HG03196 (cell line): Measurements from ENCODE around the gene SCN8A.
"Not testable (repeated sequence)": the region's sequence is repeated elsewhere in the genome, so short reads cannot be mapped to it uniquely, and the experiment has no call there.

Experiments used
- ATAC-seq: cut with Tn5 transposase; IDR thresholded peaks from one replicate; pipeline ENCODE4 v1.9.1; 2021; ENCODE audit not compliant: unreplicated experiment

Gene SCN8A

GRCh38 chr12:51755251-51755650 lies 164.2 kb downstream of the SCN8A start:
- ATAC-seq: no peak

GRCh38 chr12:51759175-51759574 lies 168.1 kb downstream of the SCN8A start:
- no peak for ATAC-seq

- ATAC-seq: no peak
Measured at GRCh38 chr12:51759695-51760094, 168.7 kb downstream of the SCN8A start.

- no peak for ATAC-seq
Measured at GRCh38 chr12:51760231-51760630, 169.2 kb downstream of the SCN8A start.

- no peak for ATAC-seq
Measured at GRCh38 chr12:51763743-51764142, 172.7 kb downstream of the SCN8A start.

- no peak for ATAC-seq
Measured at GRCh38 chr12:51766067-51766676, 175.1 kb downstream of the SCN8A start.

- no peak for ATAC-seq
Measured at GRCh38 chr12:51771008-51771407, 180.0 kb downstream of the SCN8A start.

GRCh38 chr12:51773145-51773869 lies 182.3 kb downstream of the SCN8A start:
- ATAC-seq: no peak

GRCh38 chr12:51774933-51775332 lies 183.9 kb downstream of the SCN8A start:
- ATAC-seq: no peak

GRCh38 chr12:51777457-51777856 lies 186.4 kb downstream of the SCN8A start:
- ATAC-seq: no peak

- no peak for ATAC-seq
Measured at GRCh38 chr12:51777973-51778372, 186.9 kb downstream of the SCN8A start.

- ATAC-seq: no peak
Measured at GRCh38 chr12:51779876-51780275, 188.8 kb downstream of the SCN8A start.

- ATAC-seq: no peak
Measured at GRCh38 chr12:51784688-51785087, 193.7 kb downstream of the SCN8A start.

- ATAC-seq: no peak
Measured at GRCh38 chr12:51785906-51786305, 194.9 kb downstream of the SCN8A start.

- ATAC-seq: no peak
Measured at GRCh38 chr12:51788876-51789275, 197.8 kb downstream of the SCN8A start.

- no peak for ATAC-seq
Measured at GRCh38 chr12:51792417-51792816, 201.4 kb downstream of the SCN8A start.

GRCh38 chr12:51793201-51793600 lies 202.2 kb downstream of the SCN8A start:
- no peak for ATAC-seq

GRCh38 chr12:51797301-51797700 lies 206.3 kb downstream of the SCN8A start:
- no peak for ATAC-seq

GRCh38 chr12:51798051-51798450 lies 207.0 kb downstream of the SCN8A start:
- ATAC-seq: not testable (repeated sequence)

- ATAC-seq: no peak
Measured at GRCh38 chr12:51798501-51798900, 207.5 kb downstream of the SCN8A start.

GRCh38 chr12:51801027-51801426 lies 210.0 kb downstream of the SCN8A start:
- ATAC-seq: no peak

- no peak for ATAC-seq
Measured at GRCh38 chr12:51806896-51807295, 215.9 kb downstream of the SCN8A start.

GRCh38 chr12:51809193-51809592 lies 218.2 kb downstream of the SCN8A start:
- ATAC-seq: no peak
